Tibial nerve (tissue), 4 donors: ENCODE data around the gene SPATA17. TPM values are rescaled to one million over a fixed set of nuclear protein-coding genes. Genes with fewer than 3 reads are reported as not detected.

ENCODE experiments used
- DNase-seq, 2 donors: peaks; one replicate each; pipeline ENCODE4 v3.0.0-alpha.2; 2019; ENCODE audit warnings: low spot score in 2 of 2
- H3K27ac ChIP-seq, 4 donors: fragments of 200-600 bp; sonication (generic) in 3 of 4; one replicate each; pipeline ENCODE4 v1.5.1; 2017 to 2019; ENCODE audit warnings: mild to moderate bottlenecking in 1 of 4
- H3K27me3 ChIP-seq, 2 donors: fragments of 200-600 bp; sonication (generic) in 1 of 2; one replicate each; pipeline versions ENCODE4 v1.5.1 to v1.6.0; 2017 to 2019
- H3K36me3 ChIP-seq, 3 donors: fragments of 200-600 bp; sonication (generic); one replicate each; pipeline ENCODE4 v1.5.1; 2018 to 2019
- H3K4me1 ChIP-seq, 4 donors: fragments of 200-600 bp; sonication (generic) in 3 of 4; one replicate each; pipeline ENCODE4 v1.5.1; 2017 to 2019
- H3K4me3 ChIP-seq, 4 donors: fragments of 200-600 bp; sonication (generic) in 3 of 4; one replicate each; pipeline ENCODE4 v1.5.1; 2017 to 2019; ENCODE audit warnings: mild to moderate bottlenecking in 1 of 4, moderate library complexity in 1 of 4
- H3K9me3 ChIP-seq, 4 donors: fragments of 200-600 bp; sonication (generic) in 3 of 4; one replicate each; pipeline ENCODE4 v1.5.1; 2017 to 2019
- EP300 ChIP-seq, 2 donors: sonication (generic); formaldehyde crosslinking; IDR thresholded peaks; one replicate each; pipeline ENCODE4 v1.6.1; 2017; ENCODE audit warnings: antibody characterized with exemption in 2 of 2, mild to moderate bottlenecking in 1 of 2
- POLR2A ChIP-seq, 2 donors: fragments of 450-650 bp; IDR thresholded peaks; one replicate each; pipeline ENCODE4 v1.6.1; 2017; ENCODE audit warnings: antibody characterized with exemption in 2 of 2, mild to moderate bottlenecking in 2 of 2, moderate library complexity in 2 of 2
- WGBS, 2 donors: methylation state at CpG; one replicate each; pipeline ENCODE4 v1.1.5; 2018; 5-methylcytosine and 5-hydroxymethylcytosine counted together
- total RNA-seq, 4 donors: library from RNA; depleted of rRNA; stranded (reverse); fragments of >200 nt; gene quantifications; one replicate each; pipeline ENCODE4 v1.1.0, GENCODE V29; 2016
- TF ChIP-seq, protein P1 (sequence below), 5 experiments: fragments of 200-600 bp in 3 of 5; fragments of 450-650 bp in 2 of 5; sonication (generic) in 3 of 5; IDR thresholded peaks; one replicate each; pipeline ENCODE4 v1.5.1; 2016 to 2019; ENCODE audit warnings: antibody characterized with exemption in 5 of 5, mild to moderate bottlenecking in 3 of 5, moderate library complexity in 2 of 5

Gene SPATA17
- total RNA-seq, 4 donors from 2014 or later = 0.44 to 1.5 (median 0.91) TPM

DNA sequence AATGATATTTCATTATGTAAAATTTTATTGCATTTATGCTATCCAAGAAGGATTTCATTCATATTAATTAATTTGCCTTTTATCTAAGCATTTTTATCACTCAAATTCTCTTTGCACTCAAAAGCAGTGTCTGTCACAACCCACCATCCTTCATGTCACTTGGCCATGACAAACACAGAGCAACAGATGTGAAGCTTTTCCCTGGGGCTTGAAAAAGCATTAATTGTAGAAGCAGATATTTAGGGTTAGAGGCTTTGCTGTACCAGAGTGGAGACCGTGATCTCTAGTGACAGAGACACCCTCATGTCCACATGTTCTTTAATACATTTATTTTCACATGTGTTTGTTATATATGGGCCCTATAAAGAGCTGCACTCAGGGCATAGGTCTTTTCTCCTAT, 230.5 kb downstream of the SPATA17 start:
- WGBS, 2 donors = 60 to 63% methylated on average over 1 of the region's 1 CpG
- H3K36me3 ChIP-seq = no peaks in the 10 kb centered on the region

DNA sequence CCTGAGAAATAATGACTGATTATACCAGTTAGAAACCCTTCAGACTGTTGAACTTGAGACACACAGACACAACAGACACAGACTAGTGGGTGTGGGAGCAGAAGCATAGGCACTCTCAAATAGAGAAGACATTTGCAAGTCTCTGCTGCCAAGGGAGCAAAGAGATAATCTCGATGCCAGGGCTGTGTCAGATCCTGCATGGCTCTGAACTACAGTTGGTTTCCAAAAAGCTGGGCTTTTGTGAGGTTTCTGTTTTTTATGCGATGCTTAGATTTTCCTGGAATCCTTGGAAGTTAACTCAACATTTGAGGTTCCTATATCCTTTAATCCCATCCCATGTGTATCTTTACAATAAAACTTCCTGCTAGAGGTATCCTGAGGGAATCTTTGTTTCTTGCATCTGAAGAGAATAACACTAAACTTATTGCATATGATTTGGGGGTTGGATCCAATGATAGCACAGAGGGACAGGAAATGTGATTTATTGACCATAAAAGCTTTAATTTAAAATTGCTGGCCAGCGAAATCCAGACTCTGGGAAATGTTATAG, 236.4 kb downstream of the SPATA17 start:
- no peak for DNase-seq
- Histone ChIP-seq H3K9me3 (no peaks in the 10 kb centered on the region), H3K36me3 (no peaks in the 10 kb centered on the region), H3K4me3 (no peak overlapping the region), H3K27me3 (no peaks in the 10 kb centered on the region), H3K4me1 (no peaks in the 10 kb centered on the region), H3K27ac (no peak overlapping the region)
- WGBS, 2 donors = 47 to 66% methylated on average over 3 of the region's 3 CpGs
- TF ChIP-seq EP300 (IDR thresholded peaks at IDR 0.05) (no peak), POLR2A (IDR thresholded peaks at IDR 0.05) (no peak)
- TF ChIP-seq, protein P1, sequence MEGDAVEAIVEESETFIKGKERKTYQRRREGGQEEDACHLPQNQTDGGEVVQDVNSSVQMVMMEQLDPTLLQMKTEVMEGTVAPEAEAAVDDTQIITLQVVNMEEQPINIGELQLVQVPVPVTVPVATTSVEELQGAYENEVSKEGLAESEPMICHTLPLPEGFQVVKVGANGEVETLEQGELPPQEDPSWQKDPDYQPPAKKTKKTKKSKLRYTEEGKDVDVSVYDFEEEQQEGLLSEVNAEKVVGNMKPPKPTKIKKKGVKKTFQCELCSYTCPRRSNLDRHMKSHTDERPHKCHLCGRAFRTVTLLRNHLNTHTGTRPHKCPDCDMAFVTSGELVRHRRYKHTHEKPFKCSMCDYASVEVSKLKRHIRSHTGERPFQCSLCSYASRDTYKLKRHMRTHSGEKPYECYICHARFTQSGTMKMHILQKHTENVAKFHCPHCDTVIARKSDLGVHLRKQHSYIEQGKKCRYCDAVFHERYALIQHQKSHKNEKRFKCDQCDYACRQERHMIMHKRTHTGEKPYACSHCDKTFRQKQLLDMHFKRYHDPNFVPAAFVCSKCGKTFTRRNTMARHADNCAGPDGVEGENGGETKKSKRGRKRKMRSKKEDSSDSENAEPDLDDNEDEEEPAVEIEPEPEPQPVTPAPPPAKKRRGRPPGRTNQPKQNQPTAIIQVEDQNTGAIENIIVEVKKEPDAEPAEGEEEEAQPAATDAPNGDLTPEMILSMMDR (IDR thresholded peaks at IDR 0.05) = no peak

More for the DNA sequence above, 230.5 kb downstream of the SPATA17 start:
- no peak for DNase-seq
- Histone ChIP-seq H3K4me1 (no peaks in the 10 kb centered on the region), H3K27ac (no peak overlapping the region), H3K27me3 (no peaks in the 10 kb centered on the region), H3K9me3 (peaks cover 0 to 11% (median 0%) of the 10 kb centered on the region in 4 donors), H3K4me3 (no peak overlapping the region)
- TF ChIP-seq POLR2A (IDR thresholded peaks at IDR 0.05) (no peak), EP300 (IDR thresholded peaks at IDR 0.05) (no peak)
- TF ChIP-seq, protein P1 (IDR thresholded peaks at IDR 0.05) = no peak

DNA sequence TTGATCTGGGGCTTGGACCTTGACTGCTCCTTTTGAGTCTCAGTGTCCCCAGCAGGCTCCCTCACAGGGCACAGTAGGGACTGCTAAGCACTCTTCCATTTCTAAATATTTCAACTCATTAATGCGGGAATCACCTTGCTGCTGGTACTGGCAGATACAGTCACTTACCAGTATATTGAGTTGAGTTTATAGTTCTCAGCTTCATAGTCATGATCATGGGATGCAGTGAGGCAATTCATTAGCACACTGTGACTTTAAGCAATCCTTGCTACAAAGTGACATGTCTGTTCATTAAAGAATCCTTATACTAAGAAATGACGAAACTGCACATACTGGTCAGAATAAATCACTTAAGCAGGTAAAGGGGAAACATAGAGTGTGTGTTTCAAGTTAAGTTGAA, 240.8 kb downstream of the SPATA17 start:
- 88 to 93% methylated on average over 2 of the region's 2 CpGs for WGBS, 2 donors
- H3K4me1 ChIP-seq = no peaks in the 10 kb centered on the region
- H3K27me3 ChIP-seq = no peaks in the 10 kb centered on the region
- no peaks in the 10 kb centered on the region for H3K36me3 ChIP-seq
- H3K4me3 ChIP-seq = no peak overlapping the region
- DNase-seq = no peak
- H3K9me3 ChIP-seq = no peaks in the 10 kb centered on the region
- H3K27ac ChIP-seq = no peak overlapping the region
- TF ChIP-seq, protein P1 (IDR thresholded peaks at IDR 0.05) = no peak
- TF ChIP-seq EP300 (IDR thresholded peaks at IDR 0.05) (no peak), POLR2A (IDR thresholded peaks at IDR 0.05) (no peak)

DNA sequence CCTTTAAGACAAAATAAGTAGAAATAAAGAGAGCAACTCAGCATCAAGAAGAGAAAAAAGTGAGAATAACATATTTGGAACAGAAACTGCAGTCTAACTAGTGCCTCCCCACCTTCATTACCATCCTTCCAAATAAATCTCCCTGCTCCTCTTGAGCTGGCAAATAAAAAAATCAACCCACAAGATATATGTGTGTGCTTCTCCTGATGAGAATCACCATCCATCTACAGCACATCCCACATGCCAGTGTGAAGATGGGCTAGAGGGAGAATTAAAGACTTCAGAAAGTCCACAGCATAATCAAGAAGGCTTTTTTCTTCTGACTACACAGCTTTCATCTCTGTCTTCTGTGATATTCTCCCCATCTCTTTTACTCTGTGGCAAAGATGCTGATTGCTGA, 244.1 kb downstream of the SPATA17 start:
- H3K4me1 ChIP-seq = no peaks in the 10 kb centered on the region
- no peak overlapping the region for H3K4me3 ChIP-seq
- H3K36me3 ChIP-seq = no peaks in the 10 kb centered on the region
- TF ChIP-seq EP300 (IDR thresholded peaks at IDR 0.05) = no peak
- TF ChIP-seq POLR2A (IDR thresholded peaks at IDR 0.05) = no peak
- TF ChIP-seq, protein P1 (IDR thresholded peaks at IDR 0.05) = no peak
- H3K27me3 ChIP-seq = no peaks in the 10 kb centered on the region
- no peak for DNase-seq
- no peaks in the 10 kb centered on the region for H3K9me3 ChIP-seq
- no peak overlapping the region for H3K27ac ChIP-seq

DNA sequence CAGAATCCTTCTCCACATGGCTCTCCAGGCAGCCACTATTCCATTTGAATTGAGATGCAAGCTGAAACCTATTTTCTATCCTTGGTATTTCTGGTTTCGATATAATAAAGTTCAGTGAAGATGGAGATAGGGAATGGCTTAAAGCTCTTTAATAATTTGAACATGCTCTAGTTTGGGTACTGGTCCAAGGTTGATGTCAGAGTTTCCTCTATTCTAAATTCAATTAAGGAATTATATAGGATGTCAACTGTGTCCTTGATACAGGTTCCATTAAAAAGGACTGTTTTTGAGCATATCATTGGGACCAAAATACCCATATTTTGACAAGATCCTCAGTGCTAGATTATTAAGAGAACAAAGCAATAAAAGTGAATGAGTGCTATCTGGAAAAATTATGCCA, 245.3 kb downstream of the SPATA17 start:
- Histone ChIP-seq H3K36me3 (no peaks in the 10 kb centered on the region), H3K4me1 (no peaks in the 10 kb centered on the region), H3K4me3 (no peak overlapping the region), H3K27ac (no peak overlapping the region), H3K27me3 (no peaks in the 10 kb centered on the region), H3K9me3 (no peaks in the 10 kb centered on the region)
- TF ChIP-seq, protein P1 (IDR thresholded peaks at IDR 0.05) = no peak
- TF ChIP-seq EP300 (IDR thresholded peaks at IDR 0.05) (no peak), POLR2A (IDR thresholded peaks at IDR 0.05) (no peak)
- no peak for DNase-seq
- 95 to 96% methylated on average over 1 of the region's 1 CpG for WGBS, 2 donors
